GM18517 (cell line): ENCODE measurements around the gene ERFL.
"Not testable (repeated sequence)": the region's sequence is repeated elsewhere in the genome, so short reads cannot be mapped to it uniquely, and the experiment has no call there.

Source experiments
- ATAC-seq: cut with Tn5 transposase; IDR thresholded peaks from one replicate; pipeline ENCODE4 v1.9.1; 2021; ENCODE audit warnings: mild to moderate bottlenecking, moderate library complexity; ENCODE audit not compliant: unreplicated experiment

The ERFL gene

DNA sequence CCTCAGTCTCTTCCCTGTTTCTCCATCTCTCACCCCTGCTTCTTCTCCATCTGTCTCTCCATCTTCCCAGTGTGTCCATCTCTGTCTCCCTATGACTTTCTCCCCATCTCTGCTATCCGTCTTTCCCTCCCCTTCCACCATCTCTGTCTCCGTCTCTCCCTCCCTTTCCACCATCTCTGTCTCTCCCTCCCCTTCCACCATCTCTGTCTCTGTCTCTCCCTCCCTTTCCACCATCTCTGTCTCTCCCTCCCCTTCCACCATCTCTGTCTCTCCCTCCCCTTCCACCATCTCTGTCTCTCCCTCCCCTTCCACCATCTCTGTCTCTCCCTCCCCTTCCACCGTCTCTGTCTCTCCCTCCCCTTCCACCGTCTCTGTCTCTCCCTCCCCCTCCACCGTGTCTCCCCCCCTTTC, 13.8 kb downstream of the ERFL start:
- ATAC-seq, result not testable (repeated sequence)

- no peak for ATAC-seq
Measured at GRCh38 chr19:41913538-41914423, 14.5 kb downstream of the ERFL start.

- ATAC-seq, result no peak
Measured at GRCh38 chr19:41912899-41913537, 15.2 kb downstream of the ERFL start.

- no peak for ATAC-seq
Measured at GRCh38 chr19:41911889-41912731, 16.1 kb downstream of the ERFL start.

- ATAC-seq, result no peak
Measured at GRCh38 chr19:41910992-41911888, 17.0 kb downstream of the ERFL start.

- no peak for ATAC-seq
Measured at GRCh38 chr19:41910240-41910991, 17.8 kb downstream of the ERFL start.

- no peak for ATAC-seq
Measured at GRCh38 chr19:41909706-41910105, 18.5 kb downstream of the ERFL start.

DNA sequence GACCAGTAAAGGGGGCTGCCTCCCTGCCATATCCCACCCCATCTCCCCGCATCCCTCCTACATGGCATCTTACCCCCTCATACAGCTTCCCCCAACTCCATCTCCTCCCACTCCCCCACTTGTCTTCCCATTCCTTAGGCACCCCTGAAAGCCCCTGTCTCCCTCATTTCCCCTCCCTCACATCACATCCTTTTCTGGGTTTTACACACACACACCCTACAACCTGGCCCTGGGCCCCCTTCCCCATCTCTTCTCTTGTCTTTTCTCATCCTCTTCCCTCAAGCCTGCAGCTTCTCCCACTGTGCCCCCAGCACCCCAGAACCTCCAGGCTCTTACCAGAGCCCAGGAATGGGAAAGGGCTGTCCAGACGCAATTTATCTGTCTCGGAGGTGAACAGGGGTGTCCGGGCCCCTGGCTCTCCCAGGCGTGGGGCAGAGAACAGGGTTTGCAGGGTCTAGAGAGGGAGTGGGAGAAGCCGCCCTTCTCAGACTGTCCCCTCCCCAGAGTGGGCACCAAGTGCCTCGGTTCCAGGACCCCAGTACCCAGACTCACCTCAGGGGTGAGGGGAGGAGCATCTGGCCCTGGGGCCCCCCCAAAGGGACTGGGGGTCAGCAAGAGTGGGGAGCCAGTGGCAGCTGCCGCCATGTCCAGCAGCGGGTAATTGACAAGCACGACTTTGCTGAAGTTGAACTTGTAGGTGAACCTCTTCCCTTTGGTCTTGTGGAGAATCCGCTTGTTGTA, 19.4 kb downstream of the ERFL start:
- no peak for ATAC-seq

GRCh38 chr19:41907994-41908615, 20.1 kb downstream of the ERFL start:
- no peak for ATAC-seq

GRCh38 chr19:41906916-41907680, 21.2 kb downstream of the ERFL start:
- ATAC-seq, result no peak

- ATAC-seq, result no peak
Measured at GRCh38 chr19:41906271-41906670, 22.0 kb downstream of the ERFL start.

- ATAC-seq, result no peak
Measured at GRCh38 chr19:41905273-41906002, 22.8 kb downstream of the ERFL start.

DNA sequence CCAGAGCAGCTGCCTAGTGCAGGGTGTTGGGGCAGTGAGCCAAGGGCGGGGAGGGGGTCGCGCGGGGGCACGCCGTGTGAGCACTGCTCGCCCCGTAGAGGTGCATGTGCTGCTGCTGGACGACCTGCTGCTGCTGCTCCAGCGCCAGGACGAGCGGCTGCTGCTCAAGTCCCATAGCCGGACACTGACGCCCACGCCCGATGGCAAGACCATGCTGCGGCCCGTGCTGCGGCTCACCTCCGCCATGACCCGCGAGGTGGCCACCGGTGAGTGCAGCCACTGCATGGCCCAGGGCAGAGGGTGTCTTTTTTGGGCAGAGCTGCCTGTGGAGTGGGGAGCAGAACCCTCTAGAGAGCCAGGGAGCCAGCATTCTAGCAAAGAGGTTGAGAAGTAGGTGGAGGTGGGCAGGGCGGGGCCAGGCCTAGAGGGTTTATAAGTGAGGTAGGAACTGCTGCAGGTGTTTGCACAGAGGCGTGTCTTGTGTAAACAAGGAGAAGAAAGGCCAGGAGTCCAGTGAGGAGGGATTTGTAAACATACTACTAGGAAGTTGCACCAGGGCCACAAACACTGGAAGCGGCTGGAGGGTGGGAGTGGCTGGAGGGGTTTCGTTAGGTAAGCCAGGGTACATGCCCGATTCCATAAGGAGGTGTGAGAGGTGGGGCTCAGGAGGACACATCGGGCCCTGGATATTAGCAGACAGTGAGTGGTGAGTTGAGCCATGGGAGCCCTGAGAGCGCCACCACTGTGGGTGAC, 24.0 kb downstream of the ERFL start:
- ATAC-seq, result no peak

DNA sequence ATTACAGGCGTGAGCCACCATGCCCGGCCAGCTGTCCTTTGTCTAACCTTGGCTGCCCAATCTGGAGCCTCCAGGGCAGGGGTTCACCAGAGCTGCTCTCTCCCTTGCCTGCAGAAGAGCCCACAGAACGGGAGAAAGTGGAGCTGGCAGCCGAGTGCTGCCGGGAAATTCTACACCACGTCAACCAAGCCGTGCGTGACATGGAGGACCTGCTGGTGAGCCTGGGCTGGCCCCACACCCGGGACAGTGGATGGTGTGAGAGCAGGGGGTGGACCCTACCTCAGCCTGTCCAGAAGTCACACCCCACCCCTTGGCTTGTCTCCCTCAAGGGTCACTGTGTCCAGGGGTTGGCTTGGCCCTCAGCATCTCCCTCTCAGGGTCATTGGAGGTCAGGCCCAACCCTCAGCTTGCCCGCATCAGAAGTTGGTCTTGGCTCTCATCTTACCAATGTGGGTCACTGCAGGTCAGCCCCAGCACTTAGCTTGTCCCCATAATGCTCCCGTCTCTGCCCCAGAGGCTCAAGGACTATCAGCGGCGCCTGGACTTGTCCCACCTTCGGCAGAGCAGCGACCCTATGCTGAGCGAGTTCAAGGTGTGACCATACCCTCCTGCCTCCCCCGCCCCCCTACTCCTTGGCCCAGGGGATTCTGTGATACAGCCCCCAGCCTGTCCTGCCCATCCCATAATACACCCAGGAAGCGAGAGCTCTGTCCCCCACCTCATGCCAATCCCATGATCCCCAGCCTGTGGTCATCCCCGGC, 24.9 kb downstream of the ERFL start:
- ATAC-seq, result no peak

- ATAC-seq, result no peak
Measured at GRCh38 chr19:41902594-41902993, 25.7 kb downstream of the ERFL start.
